NCI-H524 (cell line): ENCODE results near the gene MPV17.
A peak's percentile ranks its signal among the peaks of the same experiment; 100 is the strongest.
"Not testable (repeated sequence)": the region's sequence is repeated elsewhere in the genome, so short reads cannot be mapped to it uniquely, and the experiment has no call there.

Experiments used
- DNase-seq, 2 experiments: peaks; one replicate each; lab custom pipeline; 2025; lab: John Stamatoyannopoulos, UW

MPV17 gene, protein sequence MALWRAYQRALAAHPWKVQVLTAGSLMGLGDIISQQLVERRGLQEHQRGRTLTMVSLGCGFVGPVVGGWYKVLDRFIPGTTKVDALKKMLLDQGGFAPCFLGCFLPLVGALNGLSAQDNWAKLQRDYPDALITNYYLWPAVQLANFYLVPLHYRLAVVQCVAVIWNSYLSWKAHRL

DNA sequence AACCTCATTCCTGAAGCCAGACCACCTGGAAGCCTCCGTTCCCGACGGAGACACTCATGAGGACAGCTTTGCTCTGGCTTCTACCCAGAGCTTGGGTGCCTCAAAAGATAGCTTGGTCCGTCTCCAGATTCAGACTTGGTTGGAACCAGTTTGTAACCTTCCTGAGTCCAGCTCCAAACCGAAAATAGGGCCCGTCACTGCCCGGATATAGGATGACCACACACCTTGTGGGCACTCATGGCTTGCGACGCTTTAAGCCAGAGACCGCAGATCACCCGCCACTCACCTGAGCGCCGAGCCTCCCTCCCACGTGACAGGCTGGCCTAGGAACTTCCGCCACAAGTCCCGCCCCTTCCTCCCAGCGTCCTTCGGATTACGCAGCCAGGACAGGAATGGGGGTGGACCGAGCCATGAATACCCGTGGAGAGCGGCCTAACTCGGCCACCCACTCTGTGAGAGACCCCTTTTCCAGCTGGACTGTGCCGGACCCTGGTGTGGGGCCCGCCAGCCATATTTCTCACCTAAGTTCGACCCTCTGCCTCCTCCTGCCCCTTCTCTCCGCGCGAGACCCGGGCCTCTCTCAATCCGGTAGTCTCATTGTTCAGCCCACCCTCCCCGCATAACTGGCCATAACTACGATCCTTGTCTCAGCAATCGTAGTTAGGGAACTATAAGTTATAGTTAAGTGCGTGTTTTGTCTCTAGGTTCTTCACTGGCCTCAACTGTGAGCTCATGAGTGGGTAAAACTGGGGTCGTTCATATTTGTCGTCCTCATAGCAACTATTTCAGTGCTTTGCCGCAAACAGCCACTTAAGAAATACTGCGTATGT is at the start of gene MPV17:
Gene MPV17 (minus strand): TSS at position 332 of the 830 bp plus-strand sequence. CDS start 580 bp downstream, outside the sequence.
- peak; percentile 84 to 90 for DNase-seq

DNA sequence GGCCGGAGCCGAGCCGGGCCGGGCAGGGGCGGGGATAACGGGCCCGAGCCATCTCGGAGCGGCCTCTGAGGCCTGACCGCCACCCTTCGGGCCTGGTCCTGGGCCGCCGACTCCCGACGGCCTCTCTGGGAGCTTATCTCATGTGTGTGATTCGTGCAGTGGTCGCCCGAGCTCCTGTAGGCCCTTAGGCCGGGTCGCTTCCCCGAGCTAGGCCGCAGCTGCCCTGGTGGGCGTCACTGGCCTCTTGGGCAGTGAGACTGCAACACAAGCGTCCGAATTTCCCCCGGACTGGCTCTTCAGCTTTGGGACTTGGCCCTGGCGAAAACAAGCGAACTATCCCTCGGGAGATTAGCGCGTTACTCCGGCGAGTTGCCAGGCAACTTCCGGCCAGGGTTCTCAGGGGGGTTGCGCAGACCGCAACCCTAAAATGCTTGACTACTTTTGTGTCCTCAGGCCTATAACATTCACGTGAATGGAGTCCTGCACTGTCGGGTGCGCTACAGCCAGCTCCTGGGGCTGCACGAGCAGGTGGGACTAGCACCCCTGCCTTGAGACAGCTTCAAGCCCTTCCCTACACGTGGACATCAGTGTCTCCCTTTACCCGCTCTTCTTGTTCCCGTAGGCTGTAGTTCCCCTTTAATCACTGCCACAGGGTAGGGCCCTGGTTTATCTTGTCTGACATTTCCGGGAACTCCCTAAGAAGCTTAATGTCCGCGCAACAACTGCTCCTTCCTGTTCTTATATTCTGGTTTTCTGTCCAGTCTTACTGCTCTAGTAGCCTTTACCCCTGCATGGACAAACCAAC is 48.1 kb upstream of the MPV17 start:
- DNase-seq, result peak in 1 of 2 experiments; percentile 44

DNA sequence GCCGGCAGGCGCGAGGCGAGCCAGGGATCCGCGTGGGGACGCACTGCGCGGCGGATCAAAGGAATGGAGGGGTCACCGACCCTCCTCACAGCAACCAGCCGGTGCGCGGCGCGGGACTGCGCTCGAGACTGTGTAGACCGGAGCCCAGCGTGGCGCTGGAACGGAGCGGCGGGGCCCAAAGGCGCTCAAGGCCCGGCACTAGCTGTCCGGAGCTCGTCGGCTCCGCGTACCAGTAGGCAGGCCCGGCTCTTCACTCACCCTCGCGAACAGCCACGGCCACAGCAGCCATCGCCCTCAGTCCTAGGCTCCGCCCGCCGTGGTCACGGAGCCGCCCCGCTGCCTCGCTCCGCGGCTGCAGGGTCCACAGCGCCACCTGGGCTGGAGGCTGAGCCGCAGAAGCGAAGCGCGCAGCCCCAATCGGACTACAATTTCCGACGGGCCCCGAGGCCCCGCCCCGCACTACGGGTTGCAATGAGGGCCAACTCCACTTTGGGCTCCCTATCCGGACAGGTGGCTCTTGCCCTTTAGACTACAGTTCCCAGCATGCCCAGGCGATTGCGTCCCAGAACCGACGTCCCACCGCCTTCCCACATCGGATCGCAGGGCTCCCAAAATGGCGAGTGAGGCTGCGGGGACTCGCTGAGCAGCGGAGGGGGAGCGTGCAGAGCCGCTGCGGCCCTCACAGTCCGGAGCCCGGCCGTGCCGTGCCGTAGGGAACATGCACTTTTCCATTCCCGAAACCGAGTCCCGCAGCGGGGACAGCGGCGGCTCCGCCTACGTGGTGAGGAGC is 47.3 kb upstream of the MPV17 start, which contains the start of the genes EIF2B4 and SNX17:
Gene EIF2B4 (minus strand): TSS at position 313 of the 790 bp plus-strand sequence. CDS start 24 bp downstream, at position 289.
Gene SNX17 (plus strand): TSS at position 591 of the 790 bp plus-strand sequence. CDS start 128 bp downstream, at position 719.
- DNase-seq, result peak; percentile 97 to 99

DNA sequence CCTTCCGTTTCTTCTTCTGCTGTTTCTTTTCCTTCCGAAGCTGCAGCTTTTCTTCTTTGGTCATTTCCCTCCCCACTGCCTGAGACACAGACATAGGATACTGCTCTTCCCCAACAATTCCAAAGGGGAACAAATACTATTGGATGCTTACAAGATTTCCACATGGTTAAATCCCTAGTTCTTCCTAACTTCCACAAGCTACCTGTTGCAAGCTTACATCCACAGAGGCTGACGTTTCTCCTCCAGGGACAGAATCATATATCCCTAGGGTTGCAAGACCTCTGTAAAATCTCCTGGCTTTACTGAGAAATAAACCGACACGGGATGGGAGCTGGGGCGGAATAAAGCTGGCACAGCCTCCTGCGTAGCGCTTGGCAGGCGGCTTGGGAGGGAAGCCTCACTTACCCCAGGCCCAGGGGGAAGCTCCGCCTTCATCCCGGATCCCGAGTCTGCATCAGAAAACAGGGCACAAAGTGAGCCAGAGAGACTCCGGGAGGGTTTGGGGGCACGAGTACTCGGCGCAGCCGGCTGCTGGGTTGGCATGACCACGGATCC is 46.7 kb upstream of the MPV17 start:
- DNase-seq, result peak; percentile 40 to 64

DNA sequence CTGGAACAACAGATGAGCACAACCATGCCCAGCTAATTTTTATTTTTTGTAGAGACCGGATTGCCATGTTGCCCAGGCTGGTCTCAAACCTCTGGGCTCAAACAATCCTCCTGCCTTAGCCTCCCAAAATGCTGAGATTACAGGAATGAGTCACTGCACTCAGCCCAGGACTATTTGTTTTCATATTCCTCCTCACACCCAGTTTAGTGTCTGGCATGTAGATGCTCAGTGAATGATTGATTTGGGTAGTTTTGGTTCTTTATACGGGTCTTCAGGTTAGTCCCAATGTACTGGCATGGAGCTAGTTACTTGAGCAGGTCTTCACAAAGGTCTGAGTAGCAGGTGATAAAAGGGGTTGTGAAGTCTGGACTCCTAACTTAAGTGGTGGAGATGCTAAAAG is 41.0 kb upstream of the MPV17 start:
- DNase-seq, result no peak

DNA sequence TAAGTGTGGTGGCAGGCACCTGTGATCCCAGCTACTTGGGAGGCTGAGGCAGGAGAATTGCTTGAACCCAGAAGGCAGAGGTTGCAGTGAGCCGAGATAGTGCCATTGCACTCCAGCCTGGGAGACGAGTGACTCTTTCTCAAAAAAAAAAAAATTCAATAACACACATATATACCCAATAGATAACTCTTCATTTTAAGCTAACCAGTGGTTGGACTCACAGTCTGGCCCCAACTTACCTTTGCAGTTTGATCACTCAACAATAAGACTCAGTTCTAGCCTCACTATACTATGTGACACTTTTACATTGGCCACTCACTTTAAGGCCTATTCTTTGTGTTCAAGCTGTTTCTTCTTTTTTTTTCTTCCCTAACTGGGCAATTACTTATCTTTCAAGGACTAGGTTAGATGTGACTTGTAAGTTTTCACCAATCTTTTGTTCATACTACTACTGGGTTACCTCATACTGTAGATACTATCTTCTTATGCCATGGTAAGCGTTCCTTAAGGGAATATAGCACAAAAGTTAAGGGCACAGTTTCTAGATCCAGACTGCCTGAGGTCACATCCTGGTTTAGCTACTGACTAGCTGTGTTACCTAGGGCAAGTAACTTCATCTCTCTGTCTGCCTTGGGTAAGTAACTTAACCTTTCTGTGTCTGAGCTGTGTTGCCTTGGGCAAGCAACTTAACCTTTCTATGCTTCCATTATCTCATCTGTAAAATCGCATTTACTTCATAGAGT is 40.0 kb upstream of the MPV17 start:
- no peak for DNase-seq

DNA sequence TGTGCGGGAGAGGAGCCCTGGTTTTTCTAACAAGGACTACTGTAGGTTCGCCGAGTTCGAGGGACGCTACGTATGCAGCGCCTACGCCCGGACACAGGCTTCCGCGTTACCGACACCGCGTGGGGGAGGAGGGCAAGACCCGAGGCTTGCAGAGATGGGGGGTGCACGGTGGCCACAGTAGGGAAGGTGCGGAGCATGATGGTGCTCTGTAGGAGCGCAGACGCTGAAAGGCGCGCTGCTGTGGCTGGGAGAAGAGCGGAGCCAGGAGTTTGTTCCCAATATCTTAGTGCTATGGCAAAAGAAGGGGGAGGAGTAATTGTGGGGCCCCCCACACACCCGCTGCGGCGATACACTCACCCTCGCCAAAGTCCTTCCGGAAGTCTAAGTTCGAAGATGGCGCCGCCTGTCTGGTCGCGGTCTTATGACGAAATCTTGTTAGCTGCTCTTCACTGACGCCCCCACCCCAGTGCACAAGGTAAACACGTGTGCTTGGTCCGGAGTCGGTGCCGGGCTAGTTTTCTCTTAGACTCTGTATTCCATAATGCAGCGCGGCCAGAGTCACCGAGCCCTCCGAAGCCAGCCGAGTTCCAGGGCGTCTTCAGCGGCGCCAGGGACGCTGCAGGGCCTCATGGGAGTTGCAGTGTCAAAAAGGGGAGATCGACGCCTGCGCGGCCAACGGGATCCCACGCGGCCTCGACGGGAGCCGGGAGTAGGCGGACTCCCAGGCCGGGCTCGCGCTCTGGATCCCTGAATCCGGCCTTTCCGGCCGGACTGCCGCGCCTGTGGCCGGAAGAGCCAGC is 33.7 kb upstream of the MPV17 start, which contains the start of gene GTF3C2:
Gene GTF3C2 (minus strand): TSS at position 383 of the 800 bp plus-strand sequence. CDS start 13,210 bp downstream, outside the sequence.
- DNase-seq, result peak; percentile 99

DNA sequence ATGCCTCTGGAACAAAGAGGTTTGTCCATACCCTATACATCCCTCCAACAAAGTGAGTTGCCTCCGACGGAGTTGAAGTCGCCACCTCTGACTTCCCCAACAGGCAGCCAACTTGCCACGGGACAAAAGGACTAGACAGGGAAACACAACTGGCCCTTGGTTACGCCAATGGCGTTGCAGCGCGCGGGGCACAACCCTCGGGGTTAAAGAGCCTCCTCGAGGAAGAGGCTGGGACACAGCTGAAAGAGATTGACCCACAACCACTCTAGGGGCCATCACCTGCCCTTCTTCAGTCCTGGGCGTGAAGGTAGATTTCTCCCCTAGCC is 33.1 kb upstream of the MPV17 start:
- peak; percentile 24 to 71 for DNase-seq

DNA sequence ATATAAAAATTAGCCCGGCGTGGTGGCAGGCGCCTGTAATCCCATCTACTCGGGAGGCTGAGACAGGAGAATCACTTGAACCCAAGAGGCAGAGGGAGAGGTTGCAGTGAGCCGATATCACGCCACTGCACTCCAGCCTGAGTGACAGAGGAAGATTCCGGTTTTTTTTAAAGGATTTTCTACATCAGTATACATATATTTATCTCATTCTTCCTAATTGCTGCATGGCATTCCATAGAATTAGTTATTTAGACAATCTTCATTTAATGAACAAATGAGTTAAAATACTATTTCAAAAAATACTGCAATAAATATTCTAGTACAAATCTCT is 31.7 kb upstream of the MPV17 start:
- DNase-seq, result no peak

DNA sequence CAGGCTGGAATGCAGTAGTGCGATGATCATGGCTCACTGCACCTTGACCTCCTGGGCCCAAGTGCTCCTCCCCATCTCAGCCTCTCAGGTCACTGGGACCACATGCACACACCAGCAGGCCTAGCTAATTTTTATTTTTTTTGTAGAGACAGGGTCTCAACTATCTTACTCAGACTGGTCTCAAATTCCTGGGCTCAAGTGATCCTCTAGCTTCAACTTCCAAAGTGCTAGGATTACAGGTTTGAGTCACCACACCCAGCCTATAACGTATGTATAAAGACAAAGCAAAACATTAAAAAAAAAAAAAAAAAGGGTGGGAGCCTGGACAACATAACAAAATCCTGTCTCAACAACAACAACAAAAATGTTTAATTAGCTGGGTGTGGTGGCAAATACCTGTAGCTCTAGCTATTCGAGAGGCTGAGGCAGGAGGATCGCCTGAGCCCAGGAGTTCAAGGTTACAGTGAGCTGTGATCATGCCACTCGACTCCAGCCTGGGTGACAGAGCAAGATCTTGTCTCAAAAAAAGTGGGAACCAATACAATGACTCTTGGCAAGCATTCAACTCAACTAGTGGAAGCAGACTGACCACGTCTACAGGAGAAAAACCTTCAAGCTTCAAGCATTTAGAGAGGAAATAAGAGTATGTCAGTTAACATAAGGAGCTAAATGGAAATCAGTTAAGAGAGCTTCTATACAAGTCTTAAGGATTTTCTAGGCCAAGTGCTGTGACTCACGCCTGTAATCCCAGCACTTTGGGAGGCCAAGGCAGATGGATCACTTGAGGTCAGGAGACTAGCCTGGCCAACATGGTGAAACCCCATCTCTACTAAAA is 31.1 kb upstream of the MPV17 start:
- peak in 1 of 2 experiments; percentile 36 for DNase-seq

DNA sequence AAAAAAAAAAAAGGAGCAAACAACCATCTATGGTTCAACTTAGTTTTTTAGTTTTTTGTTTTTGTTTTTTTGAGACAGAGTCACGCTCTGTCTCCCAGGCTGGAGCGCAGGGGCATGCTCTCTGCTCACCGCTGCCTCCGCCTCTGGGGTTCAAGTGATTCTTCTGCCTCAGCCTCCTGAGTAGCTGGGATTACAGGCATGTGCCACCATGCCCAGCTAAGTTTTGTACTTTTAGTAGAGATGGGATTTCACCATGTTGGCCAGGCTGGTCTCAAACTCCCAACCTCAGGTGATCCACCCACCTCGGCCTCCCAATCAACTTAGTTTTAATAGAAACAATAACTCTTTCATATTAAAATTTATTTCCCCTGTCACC is 30.5 kb upstream of the MPV17 start:
- DNase-seq, result not testable (repeated sequence)

DNA sequence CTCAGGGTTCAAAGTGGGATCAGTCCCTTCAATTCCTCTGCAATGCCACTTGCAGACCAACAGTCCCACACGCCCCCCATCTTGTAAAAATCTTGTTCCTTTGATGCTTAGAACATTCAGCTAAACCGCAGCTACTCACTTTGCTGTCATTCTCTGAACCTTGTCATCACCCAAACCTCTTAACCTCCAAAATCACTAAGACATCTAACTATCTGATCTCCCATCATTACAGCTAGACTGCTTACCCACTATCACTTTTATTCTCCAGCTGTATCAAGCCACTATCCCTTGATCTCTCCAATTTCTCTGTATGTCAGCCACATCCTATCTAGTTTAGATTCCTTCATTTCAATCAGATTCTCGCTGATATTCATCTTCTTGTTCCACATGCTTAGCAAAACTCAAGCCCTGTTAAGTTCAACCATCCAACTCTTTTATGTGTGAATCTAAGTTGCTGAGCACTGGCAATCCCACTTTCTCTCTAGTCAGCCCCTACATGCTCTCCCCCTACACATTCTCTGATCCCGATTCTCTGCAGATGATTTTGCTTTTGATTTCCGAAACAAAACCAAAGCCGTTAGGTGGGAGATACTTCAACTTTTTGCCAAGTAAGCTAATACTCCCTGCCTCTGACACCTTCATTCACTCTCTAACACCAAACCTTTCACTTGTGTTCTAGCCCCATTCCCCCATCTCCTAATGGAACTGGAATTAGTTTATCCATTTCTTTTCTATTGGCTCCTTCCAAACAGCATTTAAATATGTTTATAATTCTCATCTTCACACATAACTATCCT is 29.1 kb upstream of the MPV17 start:
- no peak for DNase-seq

DNA sequence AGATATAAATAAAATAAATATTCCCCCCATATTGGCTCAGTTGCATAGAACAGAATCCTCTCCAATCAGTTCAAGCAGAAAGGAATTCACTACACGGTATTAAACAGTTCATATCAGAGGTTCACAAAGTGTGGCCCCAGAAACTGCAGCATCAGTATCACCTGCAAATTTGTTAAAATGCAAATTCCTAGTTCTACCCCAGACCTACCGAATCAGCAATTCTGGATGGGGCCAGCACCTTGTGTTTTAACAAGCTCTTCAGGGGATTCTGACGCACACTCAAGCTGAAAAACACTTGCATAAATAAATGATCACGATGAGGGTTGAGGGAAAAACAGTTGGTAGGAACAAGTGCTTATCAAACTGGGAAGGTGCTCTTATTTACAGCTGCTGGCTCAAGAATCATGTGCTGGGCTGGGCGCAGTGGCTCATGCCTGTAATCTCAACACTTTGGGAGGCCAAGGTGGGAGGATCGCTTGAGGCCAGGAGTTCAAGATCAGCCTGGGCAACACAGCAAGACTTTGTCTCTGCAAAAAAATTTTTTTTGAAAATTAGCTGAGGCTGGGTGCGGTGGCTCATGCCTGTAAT is 27.3 kb upstream of the MPV17 start:
- DNase-seq, result no peak

DNA sequence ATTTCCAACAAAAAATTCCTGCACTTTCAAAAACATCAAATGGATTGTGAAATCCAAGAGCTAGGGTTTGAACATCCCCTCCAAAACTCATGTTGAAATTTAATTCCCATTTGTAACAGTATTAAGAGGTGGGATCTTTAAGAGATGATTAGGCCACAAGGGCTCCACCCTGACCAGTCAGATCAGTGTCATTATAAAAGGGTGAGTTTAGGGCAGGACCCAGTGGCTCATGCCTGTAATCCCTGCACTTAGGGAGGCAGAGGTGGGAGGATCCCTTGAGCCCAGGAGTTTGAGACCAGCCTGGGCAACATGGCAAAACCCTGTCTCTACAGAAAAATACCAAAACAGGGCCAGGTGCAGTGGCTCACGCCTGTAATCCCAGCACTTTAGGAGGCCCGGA is 24.7 kb upstream of the MPV17 start:
- peak in 1 of 2 experiments; percentile 31 for DNase-seq

DNA sequence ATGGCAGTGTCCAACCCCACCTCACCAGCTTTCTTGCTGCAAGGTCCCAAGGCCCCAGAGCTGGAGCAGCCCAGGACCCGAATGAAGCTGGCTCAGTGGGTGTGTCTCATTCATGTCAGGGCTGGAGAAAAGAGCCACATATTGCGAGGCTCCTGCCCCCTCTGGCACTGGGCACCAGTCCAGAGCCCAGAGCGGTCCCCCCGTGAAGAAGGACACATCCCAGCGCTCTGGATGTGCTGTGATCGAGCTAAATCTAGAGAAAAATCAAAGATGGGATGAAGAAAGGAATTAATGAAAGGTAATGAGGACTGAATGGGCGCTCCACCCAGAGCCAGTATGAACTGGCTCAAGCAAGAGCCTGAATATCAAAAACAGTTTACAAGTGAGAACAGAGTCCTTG is 13.3 kb upstream of the MPV17 start:
- no peak for DNase-seq

DNA sequence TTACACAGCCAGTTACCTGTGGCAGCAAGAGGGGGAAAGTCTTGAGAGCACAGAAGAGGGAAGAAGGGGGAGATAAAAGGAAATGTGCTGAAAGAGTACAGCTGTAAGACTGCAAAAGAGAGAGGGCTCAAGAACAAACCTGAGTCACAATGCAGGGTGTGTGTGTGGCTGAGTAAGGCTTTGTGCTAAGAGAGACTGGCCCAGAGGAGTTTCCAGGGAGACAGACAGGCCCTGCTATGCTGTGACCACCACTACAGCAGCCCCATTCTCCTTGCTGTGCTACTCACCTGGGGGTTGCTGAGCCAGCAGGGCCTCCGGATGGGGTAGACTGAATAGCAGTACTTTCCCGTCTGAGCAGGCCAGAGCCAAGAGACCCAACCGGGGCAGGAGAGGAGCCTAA is 12.4 kb upstream of the MPV17 start:
- no peak for DNase-seq

DNA sequence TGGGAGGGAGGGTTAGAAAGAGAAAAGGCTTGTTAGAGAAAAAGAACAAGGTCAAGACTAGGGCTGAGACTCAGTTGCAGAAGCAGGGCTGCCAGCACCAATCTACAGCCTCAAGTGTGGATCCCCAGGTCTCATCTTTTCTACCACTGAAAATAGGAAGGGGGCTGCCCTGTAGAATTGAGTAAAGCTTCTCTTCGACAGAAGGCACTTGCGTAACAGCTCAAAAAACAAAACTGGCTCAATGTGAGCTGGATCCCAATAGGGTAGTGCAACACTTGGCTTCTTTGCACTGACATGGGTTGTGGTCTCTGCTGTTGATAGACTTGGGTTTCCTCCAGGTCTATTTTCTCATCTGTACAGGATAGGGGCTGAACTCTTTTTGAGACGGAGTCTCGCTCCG is 1.8 kb upstream of the MPV17 start:
- no peak for DNase-seq
